ENCODE data around the gene HSPA1L.

GRCh38 chr6:31861150-31861549 is 46.1 kb upstream of the HSPA1L start:
- TF ChIP-seq SUZ12 (IDR thresholded peaks at IDR 0.05; ENCODE audit: extremely low read depth, insufficient read depth, insufficient read length) (no peak), YY1 (IDR thresholded peaks at IDR 0.05; ENCODE audit: insufficient read depth, insufficient read length) (no peak), ZNF274 (IDR thresholded peaks at IDR 0.05; ENCODE audit: low read depth, low read length) (no peak)

All from NT2/D1 (cell line).